Measurements from ENCODE around the gene ZAP70.

GRCh38 chr2:97719362-97720155, 6.2 kb downstream of the ZAP70 start:
- TF ChIP-seq POLR2A (IDR thresholded peaks at IDR 0.05) (no peak), CTCF (IDR thresholded peaks at IDR 0.05) (no peak)

Data from ovary (tissue), 3 donors.